Left renal pelvis (tissue), 4 donors: ENCODE results near the gene SEC63. TPM values are rescaled to one million over a fixed set of nuclear protein-coding genes. Genes with fewer than 3 reads are reported as not detected.
"Not testable (repeated sequence)": the region's sequence is repeated elsewhere in the genome, so short reads cannot be mapped to it uniquely, and the experiment has no call there.

Source experiments
- DNase-seq, 4 donors: peaks; one replicate each; pipeline ENCODE4 v3.0.0-alpha.2; 2013; ENCODE audit warnings: low read depth in 4 of 4, low spot score in 3 of 4
- polyA plus RNA-seq, 4 donors: library from polyadenylated mRNA; unstranded; fragments of 120-200 nt; gene quantifications; one replicate each; pipeline ENCODE4 v1.2.1, GENCODE V29; 2013; ENCODE audit not compliant: insufficient read length in 4 of 4

The SEC63 gene
- polyA plus RNA-seq, result 100 to 1,000 TPM; 104 to 172 (median 152) TPM

DNA sequence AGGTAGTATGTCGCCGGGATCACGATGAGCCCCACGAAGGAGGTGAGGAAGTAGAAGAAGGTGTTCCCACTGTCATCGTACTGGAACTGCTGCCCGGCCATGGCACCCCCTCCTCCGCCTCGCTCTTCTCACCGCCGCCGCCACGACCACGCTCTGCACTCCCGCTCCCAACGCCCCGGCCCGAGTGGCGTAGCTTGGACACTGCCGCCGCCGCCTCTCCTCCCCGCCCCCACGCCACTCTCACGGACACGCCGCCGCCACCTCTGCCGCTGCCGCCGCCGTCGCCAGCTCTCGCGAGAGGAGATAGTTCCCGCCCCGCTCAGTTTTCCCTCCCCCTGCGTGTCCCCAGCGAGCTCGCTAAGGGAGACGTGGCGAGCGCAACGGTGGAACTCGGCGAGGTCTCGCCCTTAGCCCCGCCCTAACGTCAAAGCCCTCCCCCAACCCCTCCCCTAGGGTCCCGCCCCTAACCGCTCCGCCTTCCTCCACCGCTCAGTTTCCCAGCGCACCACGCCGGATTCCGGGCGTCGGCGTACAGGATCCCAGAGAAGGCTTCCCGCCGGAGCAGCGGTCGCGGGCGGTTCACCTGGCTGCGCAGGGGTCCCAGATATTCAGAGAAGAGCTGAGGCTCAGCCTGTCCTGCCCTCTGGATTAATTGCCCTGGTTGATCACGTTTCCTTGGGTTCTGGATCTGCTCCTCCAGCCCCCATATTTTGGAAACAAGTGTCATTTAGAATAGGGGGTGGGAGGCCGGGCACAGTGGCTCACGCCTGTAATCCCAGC is at the start of gene SEC63:
Gene SEC63 (minus strand): TSS at position 300 of the 780 bp plus-strand sequence. CDS start 199 bp downstream, at position 101.
- peak; percentile 85 to 94 (median 92) for DNase-seq

GRCh38 chr6:108005961-108006360 is 48.0 kb upstream of the SEC63 start:
- DNase-seq, result no peak

GRCh38 chr6:108004861-108005260 is 46.9 kb upstream of the SEC63 start:
- no peak for DNase-seq

GRCh38 chr6:108002365-108003221 is 44.6 kb upstream of the SEC63 start:
- DNase-seq, result no peak

DNA sequence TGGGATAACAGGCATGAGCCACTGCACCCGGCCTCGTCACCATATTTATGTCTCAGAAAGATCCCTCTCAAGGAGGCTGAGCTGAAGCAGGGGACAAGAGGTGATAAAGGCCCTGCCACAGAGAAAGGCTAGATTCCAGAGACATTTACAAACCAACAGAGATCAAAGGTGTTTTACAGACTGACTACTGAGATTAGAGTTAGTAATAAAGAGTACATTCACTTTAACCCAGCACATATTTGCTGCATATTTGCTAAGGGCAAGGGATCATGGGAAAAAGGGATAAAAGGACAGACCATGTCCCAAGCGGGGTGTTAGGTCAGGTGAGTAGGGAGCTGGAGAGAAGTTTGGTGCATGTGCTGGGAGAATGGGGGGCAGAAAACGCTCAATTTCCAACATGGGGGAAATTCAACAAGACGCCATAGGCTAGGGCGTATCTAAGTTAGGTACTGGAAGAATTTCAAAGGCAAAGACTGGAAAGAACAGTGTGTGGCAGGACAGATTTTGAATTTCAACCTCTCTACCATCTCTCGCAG is 43.8 kb upstream of the SEC63 start:
- no peak for DNase-seq

DNA sequence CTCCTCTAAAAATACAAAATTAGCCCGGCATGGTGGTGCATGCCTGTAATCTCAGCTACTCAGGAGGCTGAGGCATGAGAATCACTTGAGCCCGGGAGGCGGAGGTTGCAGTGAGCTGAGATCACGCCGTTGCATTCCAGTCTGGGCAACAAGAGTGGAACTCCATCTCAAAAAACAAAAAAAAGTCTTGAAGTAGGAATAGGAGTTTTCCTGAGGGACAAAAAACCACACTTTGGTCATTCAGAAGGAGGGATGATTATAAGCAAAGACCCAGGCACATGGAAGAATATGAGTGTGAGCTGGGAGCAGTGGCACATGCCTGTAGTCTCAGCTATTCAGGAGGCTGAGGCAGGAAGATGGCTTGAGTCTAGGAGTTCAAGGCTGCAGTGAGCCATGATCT is 42.3 kb upstream of the SEC63 start:
- not testable (repeated sequence) for DNase-seq

- DNase-seq, result no peak
These were observed 41.3 kb upstream of the SEC63 start for GRCh38 chr6:107999341-107999740.

DNA sequence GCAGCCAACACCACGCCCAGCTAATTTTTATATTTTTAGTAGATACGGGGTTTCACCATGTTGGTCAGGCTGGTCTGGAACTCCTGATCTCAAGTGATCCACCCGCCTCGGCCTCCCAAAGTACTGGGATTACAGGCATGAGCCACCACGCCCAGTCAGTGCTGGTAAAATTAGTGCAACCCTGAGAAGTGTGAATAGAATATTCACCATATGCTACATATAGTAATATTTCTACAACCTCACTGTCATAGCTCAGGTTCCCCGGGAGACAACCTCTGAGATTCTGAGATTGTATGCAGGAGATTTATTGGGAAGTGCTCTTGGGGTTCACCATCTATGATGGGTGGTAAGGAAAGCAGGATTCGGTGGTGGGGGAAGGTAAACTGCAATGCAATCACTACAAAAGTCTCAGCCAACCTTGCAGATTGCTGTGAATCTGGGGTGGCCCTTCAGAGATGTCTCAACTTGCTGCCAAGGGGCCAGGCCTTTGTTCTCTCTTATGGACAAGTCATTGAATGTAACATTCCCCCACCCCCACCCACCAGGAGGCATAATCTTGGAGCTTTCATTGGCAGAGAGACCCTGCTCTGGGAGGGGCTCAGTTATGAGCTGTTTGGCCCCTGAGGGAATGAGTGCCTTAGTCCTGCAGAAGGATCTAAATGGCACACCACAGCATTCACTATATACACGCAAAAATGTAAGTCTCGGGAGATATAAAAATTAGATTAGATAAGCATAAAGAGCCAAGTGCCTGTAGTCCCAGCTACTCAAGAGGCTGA is 34.0 kb upstream of the SEC63 start:
- no peak for DNase-seq

DNA sequence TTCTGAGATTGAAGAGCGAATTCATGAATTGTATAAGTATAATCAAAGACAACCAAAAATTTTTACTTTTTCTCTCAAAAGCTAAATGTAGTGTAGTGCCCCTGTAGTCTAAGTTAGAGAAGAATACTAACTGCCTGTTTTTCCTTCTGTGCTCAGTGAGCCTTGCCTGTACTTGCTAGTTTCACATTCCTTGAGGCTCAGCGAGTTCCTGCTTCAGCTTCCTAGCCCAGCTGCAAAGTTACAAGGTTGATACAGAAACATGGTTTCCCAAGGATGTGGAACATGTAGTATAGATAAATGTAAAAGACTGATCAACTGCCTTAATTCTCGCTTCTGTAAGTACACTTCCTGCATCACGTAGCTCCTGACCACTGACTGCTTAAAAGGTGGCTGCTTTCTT is 33.1 kb upstream of the SEC63 start:
- no peak for DNase-seq

- DNase-seq, result not testable (repeated sequence)
These were observed 32.6 kb upstream of the SEC63 start for GRCh38 chr6:107990587-107990986.

DNA sequence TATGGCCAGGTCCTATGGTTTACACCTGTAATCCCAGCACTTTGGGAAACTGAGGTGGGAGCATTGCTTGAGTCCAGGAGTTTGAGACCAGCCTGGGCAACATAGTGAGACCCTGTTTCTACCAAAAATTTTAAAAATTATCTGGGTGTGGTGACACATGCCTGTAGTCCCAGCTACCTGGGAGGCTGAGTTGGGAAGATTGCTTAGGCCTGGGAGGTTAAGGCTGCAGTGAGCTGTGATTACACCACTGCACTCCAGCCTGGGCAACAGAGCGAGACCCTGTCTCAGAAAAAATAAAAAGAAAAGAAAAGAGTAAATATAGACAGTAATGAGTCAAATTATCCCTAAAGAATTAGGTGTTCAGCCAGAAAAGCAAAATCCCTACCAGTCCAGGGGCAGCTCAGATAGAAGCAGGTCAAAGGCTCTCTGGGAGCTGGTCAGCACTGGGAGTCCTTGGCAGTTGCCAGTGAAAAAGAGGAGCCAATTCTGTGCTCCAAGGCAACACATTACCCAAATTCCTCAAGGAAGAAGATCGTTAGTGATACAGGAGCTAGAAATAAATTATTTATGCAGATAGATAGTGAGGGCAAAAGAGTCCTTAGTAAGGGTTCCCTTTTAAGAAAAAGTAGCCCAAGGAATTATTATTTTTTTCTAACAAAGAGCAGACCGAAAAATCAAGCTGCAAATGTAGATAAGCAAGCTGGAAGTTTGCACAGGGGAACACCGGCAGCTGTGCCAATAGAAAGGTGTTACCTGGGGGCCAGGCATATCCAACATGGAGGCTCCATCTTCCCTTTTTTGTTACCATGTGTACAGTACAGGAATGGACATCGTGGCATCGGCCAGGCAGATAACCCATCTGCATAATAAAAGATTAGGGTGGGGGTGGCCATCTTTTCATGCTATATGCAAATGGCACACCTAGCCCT is 31.4 kb upstream of the SEC63 start:
- DNase-seq, result no peak

DNA sequence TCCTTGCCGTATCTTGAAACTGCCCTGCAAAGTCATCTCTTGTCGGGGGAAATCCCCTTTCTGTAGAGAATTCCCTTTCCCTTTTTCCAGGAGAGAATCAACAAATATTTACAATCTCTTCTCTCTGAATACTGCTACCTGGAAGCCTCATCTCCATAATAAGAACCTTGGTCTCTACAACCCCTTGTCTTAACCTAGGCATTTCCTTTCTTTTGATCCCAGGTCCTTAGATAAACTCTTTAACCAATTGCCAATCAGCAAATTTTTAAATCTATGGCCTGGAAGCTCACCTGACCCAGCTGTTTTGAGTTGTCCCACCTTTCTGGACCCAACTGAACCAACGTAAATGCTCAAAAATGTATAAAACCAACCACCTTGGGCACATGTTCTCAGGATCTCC is 30.6 kb upstream of the SEC63 start:
- DNase-seq, result no peak

DNA sequence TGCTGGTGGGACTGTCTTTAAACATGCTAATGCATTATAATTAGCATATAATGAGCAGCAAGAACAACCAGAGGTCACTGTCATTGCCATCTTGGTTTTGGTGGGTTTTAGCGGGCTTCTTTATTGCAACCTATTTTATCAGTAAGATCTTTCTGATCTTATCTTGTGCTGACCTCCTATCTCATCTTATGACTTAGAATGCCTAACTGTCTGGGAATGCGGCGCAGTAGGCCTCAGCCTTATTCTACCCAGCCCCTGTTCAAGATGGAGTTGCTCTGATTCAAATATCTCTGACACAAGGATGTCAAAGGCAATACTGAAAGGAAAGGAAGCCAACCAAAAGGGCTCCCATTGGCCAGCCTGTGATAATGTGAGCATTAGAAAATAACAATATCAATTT is 29.8 kb upstream of the SEC63 start:
- no peak for DNase-seq

DNA sequence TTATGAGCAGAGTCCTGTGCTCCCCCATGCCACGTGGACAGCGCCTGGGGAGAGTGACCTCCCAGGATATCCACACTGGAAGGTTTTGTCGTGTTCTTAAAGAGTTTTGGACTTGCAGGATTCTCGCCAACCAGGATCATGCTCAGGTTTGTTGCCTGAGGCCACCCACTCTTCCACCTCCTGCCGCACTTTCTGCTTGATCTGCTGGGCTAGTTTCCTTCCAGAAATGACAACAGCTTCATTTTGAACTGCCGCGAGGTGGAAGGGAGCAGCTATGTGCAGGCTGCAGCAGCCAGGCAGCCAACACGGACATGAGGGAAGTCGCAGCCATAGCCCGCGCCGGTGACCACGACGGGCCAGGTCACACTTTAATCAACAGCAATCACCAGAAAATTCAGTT is 27.7 kb upstream of the SEC63 start:
- no peak for DNase-seq

DNA sequence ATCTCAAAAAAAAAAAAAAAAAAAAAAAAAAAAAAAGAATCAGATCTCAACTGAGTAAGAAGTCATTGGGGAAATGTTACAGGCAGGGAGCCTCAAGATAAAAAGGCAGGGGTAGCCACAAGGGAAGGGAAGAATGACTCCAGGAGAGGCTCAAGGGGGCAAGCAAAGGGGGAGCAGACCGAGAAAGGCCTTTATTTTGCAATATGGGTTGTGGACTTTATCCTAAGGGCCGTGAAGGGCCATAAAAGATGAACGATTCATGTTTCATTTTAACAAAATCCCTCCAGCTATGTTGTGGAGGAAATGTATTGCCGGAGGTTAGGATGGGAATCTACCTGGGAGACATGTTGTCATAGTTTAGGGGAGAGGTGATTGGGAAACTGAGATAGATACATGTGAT is 25.8 kb upstream of the SEC63 start:
- no peak for DNase-seq

DNA sequence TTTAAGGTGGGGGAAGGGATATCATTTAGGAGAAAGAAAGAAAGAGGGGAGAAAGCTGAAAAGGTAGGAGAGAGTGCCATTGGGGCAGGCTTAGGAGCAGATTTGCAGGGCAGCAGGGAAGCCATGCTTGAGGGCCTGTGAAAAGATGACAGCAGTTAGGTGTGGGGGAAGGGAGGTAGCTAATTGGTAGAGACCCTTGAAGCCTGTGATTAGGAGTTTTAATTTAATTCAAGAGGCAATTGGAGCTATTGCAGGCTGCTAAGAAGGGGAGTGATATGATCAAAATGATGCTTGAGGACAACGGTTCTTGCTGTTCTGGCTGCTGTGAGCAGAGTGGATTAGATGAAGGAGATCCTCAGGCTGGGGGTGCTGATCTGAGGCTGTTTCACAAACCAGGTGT is 24.5 kb upstream of the SEC63 start:
- no peak for DNase-seq

DNA sequence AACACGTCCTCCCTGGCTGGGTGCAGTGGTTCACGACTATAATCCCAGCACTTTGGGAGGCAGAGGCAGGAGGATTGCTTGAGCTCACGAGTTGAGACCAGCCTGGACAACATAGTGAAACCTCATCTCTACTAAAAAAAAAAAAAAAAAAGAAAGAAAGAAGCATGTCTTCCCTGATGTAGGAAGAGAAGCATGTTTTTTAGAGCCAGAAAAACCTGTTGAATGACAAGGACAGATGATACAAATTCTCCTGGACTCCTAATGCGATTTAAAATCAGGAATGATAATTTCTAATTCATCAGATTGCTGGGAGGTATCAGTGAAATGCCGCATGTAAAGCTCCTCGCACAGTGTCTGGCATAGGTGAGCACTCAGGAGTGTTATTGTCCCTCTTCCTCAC is 23.7 kb upstream of the SEC63 start:
- no peak for DNase-seq

DNA sequence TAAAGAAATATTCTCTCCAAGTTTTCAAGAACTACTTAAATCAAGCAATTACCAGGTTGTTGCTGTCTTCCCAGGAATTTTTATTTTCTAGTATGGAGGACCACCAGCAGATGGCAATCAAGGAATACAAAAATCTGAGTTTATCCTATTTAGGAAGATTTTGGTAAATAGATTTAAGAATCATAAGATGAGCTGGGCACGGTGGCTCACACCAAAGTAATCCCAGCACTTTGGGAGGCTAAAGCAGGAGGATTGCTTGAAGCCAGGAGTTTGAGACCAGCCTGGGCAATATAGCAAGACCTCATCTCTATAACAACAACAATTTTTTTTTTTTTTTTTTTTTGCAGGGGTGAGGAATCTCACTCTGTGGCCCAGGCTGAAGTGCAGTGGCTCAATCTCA is 19.3 kb upstream of the SEC63 start:
- DNase-seq, result no peak

GRCh38 chr6:107976155-107976783 is 18.3 kb upstream of the SEC63 start:
- DNase-seq, result no peak
